Upper lobe of left lung (tissue), 4 donors: ENCODE measurements around the gene IGFL2.

Experiments used
- CTCF ChIP-seq, 6 experiments: fragments of 450-650 bp in 4 of 6; fragments of 200-600 bp in 2 of 6; sonication (generic) in 2 of 6; IDR thresholded peaks; one replicate each; pipeline ENCODE4 v1.5.1; 2016 to 2019; ENCODE audit warnings: antibody characterized with exemption in 6 of 6
- EP300 ChIP-seq, 4 donors: sonication (generic); formaldehyde crosslinking; IDR thresholded peaks; one replicate each; pipeline ENCODE4 v1.5.1; 2017; ENCODE audit warnings: antibody characterized with exemption in 4 of 4, control low read depth in 2 of 4
- POLR2A ChIP-seq, 4 donors: fragments of 450-650 bp; IDR thresholded peaks; one replicate each; pipeline ENCODE4 v1.5.1; 2016 to 2017; ENCODE audit warnings: antibody characterized with exemption in 4 of 4, mild to moderate bottlenecking in 2 of 4
- POLR2AphosphoS5 ChIP-seq, 2 donors: sonication (generic); formaldehyde crosslinking; IDR thresholded peaks; one replicate each; pipeline ENCODE4 v1.5.1; 2017; ENCODE audit warnings: antibody characterized with exemption in 2 of 2

GRCh38 chr19:46147166-46147740, 785 bp upstream of the IGFL2 start:
- TF ChIP-seq POLR2A (IDR thresholded peaks at IDR 0.05) (no peak), POLR2AphosphoS5 (IDR thresholded peaks at IDR 0.05) (no peak), CTCF (IDR thresholded peaks at IDR 0.05) (no peak), EP300 (IDR thresholded peaks at IDR 0.05) (no peak)
